GM20000 (cell line): ENCODE data around the gene CAV2.

Experiments used
- DNase-seq: peaks from one replicate; pipeline ENCODE4 v3.0.0; 2012; ENCODE audit warnings: low spot score
- CTCF ChIP-seq: IDR thresholded peaks from 2 replicates; pipeline ENCODE4 v1.5.1; 2012; ENCODE audit warnings: mild to moderate bottlenecking, control low read depth; ENCODE audit errors: extremely low read depth, missing control alignments

Gene CAV2

GRCh38 chr7:116505823-116506222 is 6.3 kb downstream of the CAV2 start:
- DNase-seq: no peak
- TF ChIP-seq CTCF: no peak

- no peak for TF ChIP-seq CTCF
- DNase-seq: no peak
Measured at GRCh38 chr7:116509982-116510579, 10.5 kb downstream of the CAV2 start.

GRCh38 chr7:116510795-116511194 is 11.3 kb downstream of the CAV2 start:
- DNase-seq: no peak
- TF ChIP-seq CTCF: no peak

GRCh38 chr7:116511552-116512519 is 12.3 kb downstream of the CAV2 start:
- TF ChIP-seq CTCF: no peak
- peak; percentile 71 for DNase-seq

- TF ChIP-seq CTCF: no peak
Measured at GRCh38 chr7:116512520-116513188, 13.1 kb downstream of the CAV2 start.

GRCh38 chr7:116515584-116515983 is 16.0 kb downstream of the CAV2 start:
- DNase-seq: no peak
- TF ChIP-seq CTCF: no peak

More at GRCh38 chr7:116512520-116513188, 13.1 kb downstream of the CAV2 start:
- no peak for DNase-seq

- DNase-seq: no peak
- no peak for TF ChIP-seq CTCF
Measured at GRCh38 chr7:116516324-116516723, 16.8 kb downstream of the CAV2 start.
